Anterior cingulate cortex (tissue), 58 donors: ENCODE measurements around the gene CDC45.

Experiments used
- DNase-seq, 58 donors: peaks; one replicate each; lab custom pipeline; 2025; lab: John Stamatoyannopoulos, UW

Gene CDC45

GRCh38 chr22:19490628-19491230, 11.0 kb downstream of the CDC45 start:
- DNase-seq = no peak

- DNase-seq = no peak
Measured at GRCh38 chr22:19492504-19493174, 12.9 kb downstream of the CDC45 start.

- no peak for DNase-seq
Measured at GRCh38 chr22:19494001-19494560, 14.4 kb downstream of the CDC45 start.

- no peak for DNase-seq
Measured at GRCh38 chr22:19494676-19495173, 15.0 kb downstream of the CDC45 start.

- no peak for DNase-seq
Measured at GRCh38 chr22:19495562-19496323, 16.0 kb downstream of the CDC45 start.

GRCh38 chr22:19496324-19496630, 16.6 kb downstream of the CDC45 start:
- no peak for DNase-seq

- DNase-seq = no peak
Measured at GRCh38 chr22:19497245-19497644, 17.5 kb downstream of the CDC45 start.

GRCh38 chr22:19498154-19498865, 18.6 kb downstream of the CDC45 start:
- no peak for DNase-seq

- no peak for DNase-seq
Measured at GRCh38 chr22:19498866-19499190, 19.1 kb downstream of the CDC45 start.

- DNase-seq = no peak
Measured at GRCh38 chr22:19499236-19499879, 19.6 kb downstream of the CDC45 start.

GRCh38 chr22:19499880-19500242, 20.1 kb downstream of the CDC45 start:
- no peak for DNase-seq

- no peak for DNase-seq
Measured at GRCh38 chr22:19501897-19502447, 22.3 kb downstream of the CDC45 start.

GRCh38 chr22:19503367-19503766, 23.6 kb downstream of the CDC45 start:
- no peak for DNase-seq

- DNase-seq = no peak
Measured at GRCh38 chr22:19503869-19504268, 24.1 kb downstream of the CDC45 start.

- no peak for DNase-seq
Measured at GRCh38 chr22:19504900-19505734, 25.4 kb downstream of the CDC45 start.

GRCh38 chr22:19505735-19506126, 26.0 kb downstream of the CDC45 start:
- no peak for DNase-seq

- no peak for DNase-seq
Measured at GRCh38 chr22:19506212-19506611, 26.5 kb downstream of the CDC45 start.

- no peak for DNase-seq
Measured at GRCh38 chr22:19507534-19507861, 27.8 kb downstream of the CDC45 start.

- no peak for DNase-seq
Measured at GRCh38 chr22:19508024-19508776, 28.5 kb downstream of the CDC45 start.
